T follicular helper cell (primary cell): Measurements from ENCODE around the gene NACAD.

Experiments used
- DNase-seq: peaks from one replicate; pipeline ENCODE4 v3.0.0-alpha.2; 2020; ENCODE audit warnings: low read depth

NACAD gene

GRCh38 chr7:45092100-45092930 lies 3.5 kb upstream of the NACAD start:
- no peak for DNase-seq

- peak; percentile 44 for DNase-seq
Observed at GRCh38 chr7:45089341-45089891, 647 bp upstream of the NACAD start.

- DNase-seq, result no peak
Observed at GRCh38 chr7:45088146-45088701, 545 bp downstream of the NACAD start.

GRCh38 chr7:45087301-45088145 lies 1.2 kb downstream of the NACAD start:
- no peak for DNase-seq

GRCh38 chr7:45086331-45087065 lies 2.3 kb downstream of the NACAD start:
- DNase-seq, result no peak

GRCh38 chr7:45085619-45086200 lies 3.1 kb downstream of the NACAD start:
- no peak for DNase-seq

- DNase-seq, result no peak
Observed at GRCh38 chr7:45084901-45085618, 3.7 kb downstream of the NACAD start.

- DNase-seq, result no peak
Observed at GRCh38 chr7:45084336-45084735, 4.4 kb downstream of the NACAD start.

- DNase-seq, result no peak
Observed at GRCh38 chr7:45082831-45083331, 5.9 kb downstream of the NACAD start.

GRCh38 chr7:45082031-45082830 lies 6.5 kb downstream of the NACAD start:
- no peak for DNase-seq

- DNase-seq, result no peak
Observed at GRCh38 chr7:45081670-45081974, 7.1 kb downstream of the NACAD start.

GRCh38 chr7:45080958-45081669 lies 7.7 kb downstream of the NACAD start:
- no peak for DNase-seq

- no peak for DNase-seq
Observed at GRCh38 chr7:45080265-45080957, 8.4 kb downstream of the NACAD start.

GRCh38 chr7:45078125-45078681 lies 10.6 kb downstream of the NACAD start:
- no peak for DNase-seq

GRCh38 chr7:45077579-45077978 lies 11.2 kb downstream of the NACAD start:
- no peak for DNase-seq

GRCh38 chr7:45076946-45077345 lies 11.8 kb downstream of the NACAD start:
- DNase-seq, result no peak

- DNase-seq, result no peak
Observed at GRCh38 chr7:45075871-45076796, 12.6 kb downstream of the NACAD start.
